HL-60 (cell line): Measurements from ENCODE around the gene HOXA11.

ENCODE experiments used
- DNase-seq, 2 experiments: peaks; one replicate each; pipeline ENCODE4 v3.0.0-alpha.2; 2010 to 2020; ENCODE audit warnings: low read depth in 1 of 2, low spot score in 1 of 2
- H3K27ac ChIP-seq: fragments of 250-450 bp; sonication (Bioruptor Pico); replicated peaks from 2 replicates; pipeline ENCODE4 v1.5.1; 2020; ENCODE audit warnings: mild to moderate bottlenecking, moderate library complexity
- H3K27me3 ChIP-seq: fragments of 250-450 bp; sonication (Bioruptor Pico); 2 replicates; pipeline ENCODE4 v1.5.1; 2021; ENCODE audit warnings: mild to moderate bottlenecking, moderate library complexity; ENCODE audit not compliant: insufficient read depth, poor library complexity, severe bottlenecking
- H3K4me3 ChIP-seq: replicated peaks from 2 replicates; pipeline ENCODE4 v1.5.1; 2011; ENCODE audit warnings: mild to moderate bottlenecking, control low read depth, low read length; ENCODE audit not compliant: insufficient read depth
- CTCF ChIP-seq: IDR thresholded peaks from one replicate; pipeline ENCODE4 v1.5.1; 2011; ENCODE audit warnings: low read length, control low read depth, inconsistent platforms; ENCODE audit not compliant: insufficient read depth
- GABPA ChIP-seq: IDR thresholded peaks from 2 replicates; pipeline ENCODE4 v1.6.1; 2012; ENCODE audit warnings: low read depth
- POLR2AphosphoS5 ChIP-seq: IDR thresholded peaks from 2 replicates; pipeline ENCODE4 v1.6.1; 2012; ENCODE audit warnings: low read depth
- REST ChIP-seq: IDR thresholded peaks from 2 replicates; pipeline ENCODE4 v1.6.1; 2012; ENCODE audit warnings: low read depth; ENCODE audit not compliant: insufficient replicate concordance
- SPI1 ChIP-seq: IDR thresholded peaks from 2 replicates; pipeline ENCODE4 v1.6.1; 2012; ENCODE audit warnings: low read depth, mild to moderate bottlenecking, borderline replicate concordance

HOXA11 gene

GRCh38 chr7:27158436-27159265, 26.4 kb downstream of the HOXA11 start:
- Histone ChIP-seq H3K27ac (no peak overlapping the region), H3K4me3 (no peak overlapping the region), H3K27me3 (peaks cover 57% of the 10 kb centered on the region)
- DNase-seq: no peak
- TF ChIP-seq CTCF (no peak), REST (no peak), POLR2AphosphoS5 (no peak), SPI1 (no peak), GABPA (no peak)

GRCh38 chr7:27157702-27158431, 27.2 kb downstream of the HOXA11 start:
- H3K27me3 ChIP-seq: peaks cover 62% of the 10 kb centered on the region
- TF ChIP-seq REST: no peak
- no peak overlapping the region for H3K4me3 ChIP-seq
- no peak overlapping the region for H3K27ac ChIP-seq
- DNase-seq: no peak

GRCh38 chr7:27156916-27157701, 27.9 kb downstream of the HOXA11 start:
- TF ChIP-seq GABPA (no peak), REST (no peak), POLR2AphosphoS5 (no peak), SPI1 (no peak), CTCF (no peak)
- DNase-seq: no peak
- Histone ChIP-seq H3K27ac (no peak overlapping the region), H3K27me3 (peaks cover 68% of the 10 kb centered on the region), H3K4me3 (no peak overlapping the region; the same call in 1 of the 2 replicates)
